ENCODE results near the gene GPR34.

GPR34 gene

GRCh38 chrX:41677183-41678060 is 11.4 kb upstream of the GPR34 start:
- Mint-ChIP-seq H3K4me1 (ENCODE audit: low read depth) (peaks cover 7% of the 10 kb centered on the region), H3K27ac (no peak overlapping the region), H3K9me3 (no peaks in the 10 kb centered on the region), H3K27me3 (peaks cover 22% of the 10 kb centered on the region), H3K4me3 (no peak overlapping the region), H3K36me3 (ENCODE audit: low read depth) (peaks cover 2% of the 10 kb centered on the region)
- DNase-seq: no peak

GRCh38 chrX:41684138-41684537 is 4.6 kb upstream of the GPR34 start:
- Mint-ChIP-seq H3K9me3 (no peaks in the 10 kb centered on the region), H3K36me3 (ENCODE audit: low read depth) (no peaks in the 10 kb centered on the region), H3K27ac (no peak overlapping the region), H3K4me3 (no peak overlapping the region), H3K4me1 (ENCODE audit: low read depth) (peaks cover 20% of the 10 kb centered on the region), H3K27me3 (peaks cover 17% of the 10 kb centered on the region)
- DNase-seq: no peak

- Mint-ChIP-seq H3K27ac (no peak overlapping the region), H3K4me3 (no peak overlapping the region), H3K4me1 (ENCODE audit: low read depth) (peaks cover 24% of the 10 kb centered on the region), H3K27me3 (peaks cover 15% of the 10 kb centered on the region), H3K9me3 (no peaks in the 10 kb centered on the region), H3K36me3 (ENCODE audit: low read depth) (no peaks in the 10 kb centered on the region)
- no peak for DNase-seq
These were observed 3.8 kb upstream of the GPR34 start for GRCh38 chrX:41684940-41685339.

- Mint-ChIP-seq H3K4me1 (ENCODE audit: low read depth) (peaks cover 31% of the 10 kb centered on the region), H3K36me3 (ENCODE audit: low read depth) (no peaks in the 10 kb centered on the region), H3K9me3 (no peaks in the 10 kb centered on the region), H3K27me3 (peaks cover 19% of the 10 kb centered on the region), H3K4me3 (no peak overlapping the region), H3K27ac (no peak overlapping the region)
- DNase-seq: no peak
These were observed 2.0 kb upstream of the GPR34 start for GRCh38 chrX:41686788-41687187.

GRCh38 chrX:41688156-41688555 is 617 bp upstream of the GPR34 start:
- Mint-ChIP-seq H3K36me3 (ENCODE audit: low read depth) (no peaks in the 10 kb centered on the region), H3K9me3 (no peaks in the 10 kb centered on the region), H3K27me3 (peaks cover 26% of the 10 kb centered on the region), H3K4me3 (no peak overlapping the region), H3K27ac (no peak overlapping the region), H3K4me1 (ENCODE audit: low read depth) (peaks cover 41% of the 10 kb centered on the region)
- no peak for DNase-seq

- Mint-ChIP-seq H3K4me1 (ENCODE audit: low read depth) (peaks cover 54% of the 10 kb centered on the region), H3K36me3 (ENCODE audit: low read depth) (peaks cover 3% of the 10 kb centered on the region), H3K27ac (no peak overlapping the region), H3K9me3 (no peaks in the 10 kb centered on the region), H3K4me3 (no peak overlapping the region), H3K27me3 (peaks cover 28% of the 10 kb centered on the region)
- DNase-seq: no peak
These were observed 938 bp downstream of the GPR34 start for GRCh38 chrX:41689711-41690110.

GRCh38 chrX:41692162-41692749 is 3.5 kb downstream of the GPR34 start:
- H3K27ac Mint-ChIP-seq: no peak overlapping the region
- peaks cover 33% of the 10 kb centered on the region for H3K27me3 Mint-ChIP-seq
- no peaks in the 10 kb centered on the region for H3K9me3 Mint-ChIP-seq
- no peak for DNase-seq
- no peak overlapping the region for H3K4me3 Mint-ChIP-seq
- peaks cover 6% of the 10 kb centered on the region for H3K36me3 Mint-ChIP-seq (ENCODE audit: low read depth)
- peaks cover 56% of the 10 kb centered on the region for H3K4me1 Mint-ChIP-seq (ENCODE audit: low read depth)

GRCh38 chrX:41693024-41693423 is 4.3 kb downstream of the GPR34 start:
- Mint-ChIP-seq H3K9me3 (no peaks in the 10 kb centered on the region), H3K27ac (no peak overlapping the region), H3K36me3 (ENCODE audit: low read depth) (peaks cover 6% of the 10 kb centered on the region), H3K27me3 (peaks cover 34% of the 10 kb centered on the region), H3K4me3 (no peak overlapping the region), H3K4me1 (ENCODE audit: low read depth) (peaks cover 54% of the 10 kb centered on the region)
- DNase-seq: no peak

GRCh38 chrX:41695426-41695825 is 6.7 kb downstream of the GPR34 start:
- DNase-seq: no peak
- Mint-ChIP-seq H3K4me1 (ENCODE audit: low read depth) (peaks cover 43% of the 10 kb centered on the region), H3K4me3 (no peak overlapping the region), H3K27me3 (peaks cover 34% of the 10 kb centered on the region), H3K27ac (no peak overlapping the region), H3K36me3 (ENCODE audit: low read depth) (peaks cover 6% of the 10 kb centered on the region), H3K9me3 (no peaks in the 10 kb centered on the region)

- DNase-seq: no peak
These were observed 14.8 kb downstream of the GPR34 start for GRCh38 chrX:41703574-41704029.

GRCh38 chrX:41705042-41705441 is 16.3 kb downstream of the GPR34 start:
- H3K27ac Mint-ChIP-seq: no peak overlapping the region
- no peak for DNase-seq
- H3K9me3 Mint-ChIP-seq: no peaks in the 10 kb centered on the region
- H3K27me3 Mint-ChIP-seq: peaks cover 31% of the 10 kb centered on the region
- H3K4me3 Mint-ChIP-seq: no peak overlapping the region
- H3K4me1 Mint-ChIP-seq (ENCODE audit: low read depth): peaks cover 45% of the 10 kb centered on the region
- peaks cover 10% of the 10 kb centered on the region for H3K36me3 Mint-ChIP-seq (ENCODE audit: low read depth)

More at GRCh38 chrX:41703574-41704029, 14.8 kb downstream of the GPR34 start:
- Mint-ChIP-seq H3K4me1 (ENCODE audit: low read depth) (peaks cover 44% of the 10 kb centered on the region), H3K9me3 (no peaks in the 10 kb centered on the region), H3K27ac (no peak overlapping the region), H3K4me3 (no peak overlapping the region), H3K36me3 (ENCODE audit: low read depth) (peaks cover 10% of the 10 kb centered on the region), H3K27me3 (peaks cover 26% of the 10 kb centered on the region)

GRCh38 chrX:41705680-41706374 is 17.1 kb downstream of the GPR34 start:
- peak overlapping the region; percentile 10 for H3K27ac Mint-ChIP-seq
- H3K4me1 Mint-ChIP-seq (ENCODE audit: low read depth): peaks cover 49% of the 10 kb centered on the region
- no peaks in the 10 kb centered on the region for H3K9me3 Mint-ChIP-seq
- no peak for DNase-seq
- H3K4me3 Mint-ChIP-seq: no peak overlapping the region
- H3K27me3 Mint-ChIP-seq: peaks cover 37% of the 10 kb centered on the region
- H3K36me3 Mint-ChIP-seq (ENCODE audit: low read depth): peaks cover 10% of the 10 kb centered on the region

GRCh38 chrX:41707218-41707617 is 18.4 kb downstream of the GPR34 start:
- peaks cover 43% of the 10 kb centered on the region for H3K27me3 Mint-ChIP-seq
- no peak for DNase-seq
- H3K9me3 Mint-ChIP-seq: no peaks in the 10 kb centered on the region
- H3K4me1 Mint-ChIP-seq (ENCODE audit: low read depth): peaks cover 55% of the 10 kb centered on the region
- peaks cover 2% of the 10 kb centered on the region for H3K36me3 Mint-ChIP-seq (ENCODE audit: low read depth)
- H3K27ac Mint-ChIP-seq: no peak overlapping the region
- no peak overlapping the region for H3K4me3 Mint-ChIP-seq

GRCh38 chrX:41708486-41708885 is 19.7 kb downstream of the GPR34 start:
- no peak overlapping the region for H3K4me3 Mint-ChIP-seq
- no peak for DNase-seq
- no peak overlapping the region for H3K27ac Mint-ChIP-seq
- H3K36me3 Mint-ChIP-seq (ENCODE audit: low read depth): no peaks in the 10 kb centered on the region
- H3K27me3 Mint-ChIP-seq: peaks cover 48% of the 10 kb centered on the region
- H3K4me1 Mint-ChIP-seq (ENCODE audit: low read depth): peaks cover 51% of the 10 kb centered on the region
- H3K9me3 Mint-ChIP-seq: no peaks in the 10 kb centered on the region

Data from activated T-cell treated with anti-CD3 and anti-CD28 coated beads, Interleukin-2, amount 50 U/mL, for 24 hours (primary cell).